ENCODE data around the gene IL22RA1. TPM values are rescaled to one million over a fixed set of nuclear protein-coding genes. Genes with fewer than 3 reads are reported as not detected.

Gene IL22RA1
- total RNA-seq, 1 experiment from 2014 or later, result 0.28 TPM

GRCh38 chr1:24101796-24102586 is 40.9 kb downstream of the IL22RA1 start:
- Mint-ChIP-seq H3K27ac (no peak overlapping the region), H3K9me3 (no peaks in the 10 kb centered on the region), H3K4me3 (no peak overlapping the region), H3K36me3 (no peaks in the 10 kb centered on the region), H3K27me3 (ENCODE audit: low read depth) (no peaks in the 10 kb centered on the region), H3K4me1 (no peaks in the 10 kb centered on the region; the same call in 1 of the 2 replicates)
- CTCF ChIA-PET, result interaction anchor here (1.4 kb wide), 1 partner anchor 31 kb away, joined by 3 read pairs; no protein-coding TSS in a partner anchor
- ATAC-seq (no peak), DNase-seq (ENCODE audit: low spot score) (no peak)
- POLR2A ChIA-PET, result no interaction called here
- TF ChIP-seq ZNF263 (CRISPR knock-in tag; IDR thresholded peaks at IDR 0.05; ENCODE audit: low read depth) (no peak), NR1H2 (CRISPR knock-in tag; IDR thresholded peaks at IDR 0.05) (no peak), TCF7 (CRISPR knock-in tag; IDR thresholded peaks at IDR 0.05; ENCODE audit: low read depth) (no peak), CREM (CRISPR knock-in tag; IDR thresholded peaks at IDR 0.05) (no peak), ZNF138 (CRISPR knock-in tag; conservative IDR thresholded peaks at IDR 0.05) (no peak), RORB (CRISPR knock-in tag; IDR thresholded peaks at IDR 0.05) (no peak), KAT7 (CRISPR knock-in tag; IDR thresholded peaks at IDR 0.05; ENCODE audit: borderline replicate concordance) (no peak), NR2C2 (CRISPR knock-in tag; IDR thresholded peaks at IDR 0.05) (no peak), TEAD1 (CRISPR knock-in tag; IDR thresholded peaks at IDR 0.05) (no peak), ZNF671 (CRISPR knock-in tag; IDR thresholded peaks at IDR 0.05) (no peak), ZNF121 (CRISPR knock-in tag; IDR thresholded peaks at IDR 0.05) (no peak), OVOL2 (CRISPR knock-in tag; IDR thresholded peaks at IDR 0.05; ENCODE audit: borderline replicate concordance) (no peak), TEAD4 (CRISPR knock-in tag; IDR thresholded peaks at IDR 0.05) (no peak), NR3C1 (CRISPR knock-in tag; conservative IDR thresholded peaks at IDR 0.05; ENCODE audit: low read depth) (no peak)
- TF ChIP-seq, protein P1, sequence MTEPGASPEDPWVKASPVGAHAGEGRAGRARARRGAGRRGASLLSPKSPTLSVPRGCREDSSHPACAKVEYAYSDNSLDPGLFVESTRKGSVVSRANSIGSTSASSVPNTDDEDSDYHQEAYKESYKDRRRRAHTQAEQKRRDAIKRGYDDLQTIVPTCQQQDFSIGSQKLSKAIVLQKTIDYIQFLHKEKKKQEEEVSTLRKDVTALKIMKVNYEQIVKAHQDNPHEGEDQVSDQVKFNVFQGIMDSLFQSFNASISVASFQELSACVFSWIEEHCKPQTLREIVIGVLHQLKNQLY (CRISPR knock-in tag; IDR thresholded peaks at IDR 0.05), result no peak
- TF ChIP-seq, protein P2, sequence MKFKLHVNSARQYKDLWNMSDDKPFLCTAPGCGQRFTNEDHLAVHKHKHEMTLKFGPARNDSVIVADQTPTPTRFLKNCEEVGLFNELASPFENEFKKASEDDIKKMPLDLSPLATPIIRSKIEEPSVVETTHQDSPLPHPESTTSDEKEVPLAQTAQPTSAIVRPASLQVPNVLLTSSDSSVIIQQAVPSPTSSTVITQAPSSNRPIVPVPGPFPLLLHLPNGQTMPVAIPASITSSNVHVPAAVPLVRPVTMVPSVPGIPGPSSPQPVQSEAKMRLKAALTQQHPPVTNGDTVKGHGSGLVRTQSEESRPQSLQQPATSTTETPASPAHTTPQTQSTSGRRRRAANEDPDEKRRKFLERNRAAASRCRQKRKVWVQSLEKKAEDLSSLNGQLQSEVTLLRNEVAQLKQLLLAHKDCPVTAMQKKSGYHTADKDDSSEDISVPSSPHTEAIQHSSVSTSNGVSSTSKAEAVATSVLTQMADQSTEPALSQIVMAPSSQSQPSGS (CRISPR knock-in tag; IDR thresholded peaks at IDR 0.05; ENCODE audit: borderline replicate concordance, low read depth), result no peak

- no peaks in the 10 kb centered on the region for H3K36me3 Mint-ChIP-seq
- H3K4me3 Mint-ChIP-seq, result no peak overlapping the region
- ChIA-PET CTCF (interaction anchor here (0.7 kb wide), 2 partner anchors 30 to 335 kb away, joined by 3 to 4 read pairs; no protein-coding TSS in a partner anchor), POLR2A (no interaction called here)
- TF ChIP-seq JAZF1 (CRISPR knock-in tag; IDR thresholded peaks at IDR 0.05), result no peak
- peak; percentile 41; the same call in 1 of the 2 replicates for TF ChIP-seq ZNF121 (CRISPR knock-in tag; IDR thresholded peaks at IDR 0.05)
- no peak for TF ChIP-seq HMGA2 (CRISPR knock-in tag; IDR thresholded peaks at IDR 0.05)
- DNase-seq (ENCODE audit: low spot score), result no peak
- H3K27me3 Mint-ChIP-seq (ENCODE audit: low read depth), result no peaks in the 10 kb centered on the region
- no peak for ATAC-seq
- no peaks in the 10 kb centered on the region; the same call in 1 of the 2 replicates for H3K4me1 Mint-ChIP-seq
- 0 out of 2 replicates have a peak overlapping the region, but pooled peaks have one; percentile 36 for H3K27ac Mint-ChIP-seq
- H3K9me3 Mint-ChIP-seq, result no peaks in the 10 kb centered on the region
Observed at GRCh38 chr1:24100945-24101737, 41.8 kb downstream of the IL22RA1 start.

GRCh38 chr1:24098943-24099638 is 43.8 kb downstream of the IL22RA1 start:
- H3K27me3 Mint-ChIP-seq (ENCODE audit: low read depth), result no peaks in the 10 kb centered on the region
- no peak for ATAC-seq
- no peak for DNase-seq (ENCODE audit: low spot score)
- H3K27ac Mint-ChIP-seq, result peak overlapping the region; percentile 70; the same call in 1 of the 2 replicates
- H3K4me1 Mint-ChIP-seq, result peaks cover 9% of the 10 kb centered on the region
- no peak overlapping the region for H3K4me3 Mint-ChIP-seq
- H3K9me3 Mint-ChIP-seq, result no peaks in the 10 kb centered on the region
- POLR2A ChIA-PET, result no interaction called here
- CTCF ChIA-PET, result interaction anchor here (1.2 kb wide), 1 partner anchor 12 kb away, joined by 4 read pairs; no protein-coding TSS in a partner anchor
- no peaks in the 10 kb centered on the region for H3K36me3 Mint-ChIP-seq
- no peak for TF ChIP-seq ZNF671 (CRISPR knock-in tag; IDR thresholded peaks at IDR 0.05)
- TF ChIP-seq MYBL2 (CRISPR knock-in tag; IDR thresholded peaks at IDR 0.05), result no peak
- no peak for TF ChIP-seq ESRRA (CRISPR knock-in tag; IDR thresholded peaks at IDR 0.05; ENCODE audit: borderline replicate concordance)
- TF ChIP-seq ZNF138 (CRISPR knock-in tag; conservative IDR thresholded peaks at IDR 0.05), result no peak
- TF ChIP-seq, protein P2 (CRISPR knock-in tag; IDR thresholded peaks at IDR 0.05; ENCODE audit: borderline replicate concordance, low read depth), result no peak
- TF ChIP-seq, protein P3, sequence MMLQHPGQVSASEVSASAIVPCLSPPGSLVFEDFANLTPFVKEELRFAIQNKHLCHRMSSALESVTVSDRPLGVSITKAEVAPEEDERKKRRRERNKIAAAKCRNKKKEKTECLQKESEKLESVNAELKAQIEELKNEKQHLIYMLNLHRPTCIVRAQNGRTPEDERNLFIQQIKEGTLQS (CRISPR knock-in tag; conservative IDR thresholded peaks at IDR 0.05), result no peak
